SJCRH30 (cell line): ENCODE measurements around the gene DUSP10. TPM values are rescaled to one million over a fixed set of nuclear protein-coding genes. Genes with fewer than 3 reads are reported as not detected.

ENCODE experiments used
- DNase-seq, 2 experiments: peaks; one replicate each; pipeline ENCODE4 v3.0.0-alpha.2; 2015 to 2020
- H3K27ac ChIP-seq: fragments of 250-450 bp; sonication (Bioruptor Pico); 2 replicates; pipeline ENCODE4 v1.5.1; 2020; ENCODE audit warnings: mild to moderate bottlenecking, moderate library complexity
- H3K27me3 ChIP-seq: fragments of 250-450 bp; sonication (Bioruptor Pico); 2 replicates; pipeline ENCODE4 v1.5.1; 2020; ENCODE audit warnings: mild to moderate bottlenecking, moderate library complexity
- H3K36me3 ChIP-seq: fragments of 250-450 bp; sonication (Bioruptor Pico); 2 replicates; pipeline ENCODE4 v1.5.1; 2020; ENCODE audit warnings: mild to moderate bottlenecking, moderate library complexity
- H3K4me1 ChIP-seq: fragments of 250-450 bp; sonication (Bioruptor Pico); 2 replicates; pipeline ENCODE4 v1.5.1; 2020; ENCODE audit warnings: mild to moderate bottlenecking, moderate library complexity
- H3K4me3 ChIP-seq: fragments of 250-450 bp; sonication (Bioruptor Pico); 2 replicates; pipeline ENCODE4 v1.5.1; 2020; ENCODE audit warnings: mild to moderate bottlenecking, moderate library complexity
- H3K9me3 ChIP-seq: fragments of 250-450 bp; sonication (Bioruptor Pico); replicated peaks from 2 replicates; pipeline ENCODE4 v1.5.1; 2020; ENCODE audit warnings: mild to moderate bottlenecking, moderate library complexity
- total RNA-seq: library from RNA; depleted of rRNA; stranded (reverse); fragments of >200 nt; shearing (Covaris generic); gene quantifications from 2 replicates; pipeline ENCODE4 v1.2.3, GENCODE V29; 2014

Gene DUSP10
- total RNA-seq, 1 experiment from 2014 or later, result 12.1 TPM

DNA sequence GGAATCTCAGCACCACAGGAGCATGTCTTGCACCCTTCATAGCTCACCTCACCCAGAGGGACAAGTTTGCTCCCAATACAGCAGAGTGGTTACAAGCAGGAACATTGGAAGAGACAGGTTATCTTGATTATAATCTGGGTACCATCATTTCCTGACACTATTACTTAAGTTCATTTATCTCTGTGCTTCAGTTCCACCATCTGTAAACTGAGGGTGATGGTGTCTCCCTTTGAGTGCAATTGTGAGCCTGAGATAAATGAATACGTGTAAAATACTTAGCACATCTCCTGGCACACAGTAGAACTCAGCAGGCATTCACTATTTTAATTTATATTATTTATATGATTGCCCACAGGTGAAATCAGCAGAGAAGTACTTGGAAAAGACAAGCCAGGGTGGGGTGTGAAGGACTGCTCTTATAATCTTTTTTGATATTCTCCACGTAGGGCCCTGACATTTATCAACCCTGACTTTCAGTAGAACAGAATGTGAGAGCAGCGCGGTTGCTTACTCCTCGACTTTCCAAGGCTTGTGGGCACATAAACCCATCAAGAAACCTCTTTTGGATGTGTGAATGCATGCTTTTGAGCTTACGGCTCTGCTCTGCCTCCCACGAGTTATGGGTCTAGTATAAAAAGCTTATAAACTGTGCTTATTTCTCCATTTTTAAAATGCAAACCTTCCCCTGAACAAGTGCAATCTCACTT is 34.9 kb downstream of the DUSP10 start:
- Histone ChIP-seq H3K27me3 (no peaks in the 10 kb centered on the region), H3K4me1 (peaks cover 45% of the 10 kb centered on the region), H3K36me3 (peaks cover 13% of the 10 kb centered on the region; the same call in 1 of the 2 replicates), H3K4me3 (no peak overlapping the region), H3K27ac (peak overlapping the region; percentile 97), H3K9me3 (no peaks in the 10 kb centered on the region)
- DNase-seq, result no peak

DNA sequence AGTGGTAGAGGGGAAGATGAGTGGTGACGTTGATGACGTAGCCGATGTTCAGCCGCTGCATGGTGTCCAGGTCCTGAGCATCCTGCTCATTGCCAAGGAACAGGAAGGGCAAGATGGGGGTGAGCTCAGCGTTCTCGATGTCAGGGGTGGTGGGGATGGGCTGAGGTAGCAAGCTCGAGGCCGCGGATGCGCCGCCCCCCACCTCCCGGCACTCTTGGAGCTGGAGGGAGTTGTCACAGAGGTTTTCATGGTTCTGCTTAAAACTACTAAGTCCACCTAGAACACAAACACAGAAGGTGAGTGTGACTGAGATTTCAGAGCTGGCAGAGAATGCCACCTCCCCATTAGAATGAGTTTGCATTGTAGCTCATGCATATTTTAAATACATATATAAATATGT is 35.7 kb downstream of the DUSP10 start:
- H3K27ac ChIP-seq, result no peak overlapping the region

DNA sequence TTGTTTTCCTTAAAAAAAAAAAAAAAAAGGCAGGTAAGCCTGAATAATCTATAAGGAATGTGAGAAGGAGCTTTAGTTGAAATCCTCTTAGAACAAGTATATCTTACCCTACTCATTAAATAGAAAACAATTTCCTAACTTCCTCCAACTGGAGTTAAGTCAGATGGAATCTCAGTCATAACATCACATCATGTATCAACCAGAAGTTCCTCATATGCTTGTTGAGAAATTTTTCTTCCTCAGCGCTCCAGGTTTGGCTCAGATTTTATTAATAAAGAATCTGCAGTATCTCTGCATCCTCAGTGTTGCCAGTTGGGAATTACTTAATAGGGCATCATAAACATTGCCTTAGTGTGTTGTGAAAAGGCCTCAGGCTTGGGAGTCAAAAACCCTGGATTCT is 37.6 kb downstream of the DUSP10 start:
- H3K9me3 ChIP-seq, result no peaks in the 10 kb centered on the region
- H3K27ac ChIP-seq, result no peak overlapping the region
- H3K36me3 ChIP-seq, result peaks cover 24% of the 10 kb centered on the region
- H3K4me1 ChIP-seq, result peaks cover 28% of the 10 kb centered on the region
- no peak for DNase-seq
- no peaks in the 10 kb centered on the region for H3K27me3 ChIP-seq
- no peak overlapping the region for H3K4me3 ChIP-seq

More for the DNA sequence above, 35.7 kb downstream of the DUSP10 start:
- DNase-seq, result no peak
- Histone ChIP-seq H3K4me3 (no peak overlapping the region), H3K4me1 (peaks cover 39% of the 10 kb centered on the region), H3K36me3 (peaks cover 18% of the 10 kb centered on the region; the same call in 1 of the 2 replicates), H3K27me3 (no peaks in the 10 kb centered on the region), H3K9me3 (no peaks in the 10 kb centered on the region)

DNA sequence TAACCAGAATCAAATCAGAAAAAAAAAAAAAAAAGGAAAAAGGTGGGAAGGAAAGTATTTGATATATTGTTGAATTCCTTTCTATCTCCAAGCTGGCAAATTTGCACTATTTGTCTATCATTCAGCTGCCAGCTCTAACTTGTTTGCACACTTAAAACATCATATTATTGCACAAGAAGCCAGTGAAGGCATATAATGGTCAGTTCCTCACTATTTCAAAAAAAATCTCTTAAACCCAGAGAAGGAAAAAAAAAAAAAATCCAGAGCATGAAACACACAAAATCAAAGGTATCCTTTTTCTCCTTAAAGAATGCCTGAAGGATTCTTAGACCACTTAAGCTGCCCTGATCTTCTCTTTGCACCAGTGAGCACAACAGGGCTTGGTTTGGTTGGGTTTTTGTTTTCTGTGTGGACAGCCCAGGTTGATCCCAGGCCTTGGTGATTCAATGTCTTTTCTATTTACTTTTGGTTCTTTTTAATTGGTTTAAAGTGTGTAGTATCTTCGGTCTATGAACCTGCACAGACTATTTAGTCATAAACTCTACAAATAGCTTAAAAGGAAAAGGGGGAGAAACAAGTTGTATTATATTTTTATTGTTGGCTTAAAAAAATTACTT is 40.2 kb downstream of the DUSP10 start:
- Histone ChIP-seq H3K9me3 (0 out of 2 replicates have a peak, but pooled peaks cover 3% of the 10 kb centered on the region), H3K36me3 (peaks cover 25% of the 10 kb centered on the region), H3K4me3 (no peak overlapping the region), H3K4me1 (peaks cover 14% of the 10 kb centered on the region), H3K27me3 (no peaks in the 10 kb centered on the region), H3K27ac (no peak overlapping the region)
- no peak for DNase-seq

DNA sequence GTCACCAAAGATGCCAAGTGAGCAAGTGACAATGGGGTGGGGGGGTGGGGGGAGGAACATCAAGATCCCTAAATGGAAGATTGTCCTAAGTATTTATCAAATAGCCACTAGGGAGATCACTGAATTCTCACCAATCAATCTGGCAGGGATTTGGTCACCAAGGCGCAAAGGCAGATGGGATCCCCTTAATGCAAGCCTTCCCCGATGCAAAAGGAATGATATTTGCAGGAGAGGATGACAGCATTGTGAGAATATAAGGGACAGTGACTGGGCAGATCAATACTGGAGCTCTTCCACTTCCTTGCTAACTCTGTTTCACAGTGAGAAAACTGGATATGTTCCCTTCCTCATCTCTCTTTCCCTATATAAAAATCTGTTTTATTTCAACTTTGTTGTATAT is 40.9 kb downstream of the DUSP10 start:
- H3K4me3 ChIP-seq, result no peak overlapping the region
- no peak for DNase-seq
- H3K36me3 ChIP-seq, result peaks cover 24% of the 10 kb centered on the region
- H3K27ac ChIP-seq, result no peak overlapping the region
- H3K4me1 ChIP-seq, result peaks cover 14% of the 10 kb centered on the region
- H3K9me3 ChIP-seq, result 0 out of 2 replicates have a peak, but pooled peaks cover 3% of the 10 kb centered on the region
- no peaks in the 10 kb centered on the region for H3K27me3 ChIP-seq

DNA sequence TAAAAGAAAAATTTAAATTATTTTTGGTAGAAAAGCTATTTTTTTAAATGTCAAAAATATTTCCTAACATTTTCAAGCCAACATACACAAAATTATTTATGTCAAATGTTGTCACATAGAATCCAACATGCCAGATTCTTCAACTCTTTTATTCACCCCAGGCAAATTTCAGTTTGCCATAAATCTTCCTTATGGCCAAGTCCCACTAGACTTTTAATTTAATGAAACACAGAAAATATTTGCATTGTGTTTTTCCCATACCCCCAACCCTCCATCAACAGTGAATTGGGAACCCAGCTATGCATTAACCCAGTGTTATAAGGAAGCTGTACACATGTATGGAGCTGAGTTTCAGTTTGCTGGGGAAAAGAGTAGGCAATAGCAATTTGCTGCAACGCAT is 41.4 kb downstream of the DUSP10 start:
- 0 out of 2 replicates have a peak, but pooled peaks cover 3% of the 10 kb centered on the region for H3K9me3 ChIP-seq
- no peaks in the 10 kb centered on the region for H3K27me3 ChIP-seq
- H3K4me3 ChIP-seq, result no peak overlapping the region
- DNase-seq, result no peak
- peaks cover 20% of the 10 kb centered on the region for H3K36me3 ChIP-seq
- no peak overlapping the region for H3K27ac ChIP-seq
- peaks cover 14% of the 10 kb centered on the region for H3K4me1 ChIP-seq

DNA sequence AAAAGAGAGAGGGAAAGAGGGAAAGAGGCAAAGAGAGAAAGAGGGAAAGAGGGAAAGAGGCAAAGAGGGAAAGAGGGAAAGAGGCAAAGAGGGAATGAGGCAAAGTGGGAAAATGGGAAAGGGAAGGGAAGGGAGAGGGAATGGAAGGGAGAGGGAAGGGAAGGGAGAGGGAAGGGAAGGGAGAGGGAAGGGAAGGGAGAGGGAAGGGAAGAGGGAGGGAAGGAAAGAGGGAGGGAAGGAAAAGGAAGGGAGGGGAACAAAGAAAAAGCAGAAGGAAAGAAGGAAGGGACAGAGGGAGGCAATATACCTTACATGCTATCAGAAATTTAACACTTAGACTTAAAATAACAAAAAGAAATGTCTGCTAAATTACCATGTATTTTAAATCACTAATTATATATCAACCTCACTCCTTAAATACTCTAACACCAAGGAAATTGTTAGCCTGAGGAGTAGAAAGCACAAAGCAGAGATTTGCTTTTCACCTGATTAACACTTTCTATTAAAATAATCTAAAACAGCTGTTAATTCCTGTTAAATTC is 41.8 kb downstream of the DUSP10 start:
- no peaks in the 10 kb centered on the region for H3K27me3 ChIP-seq
- H3K4me3 ChIP-seq, result no peak overlapping the region
- 0 out of 2 replicates have a peak, but pooled peaks cover 3% of the 10 kb centered on the region for H3K9me3 ChIP-seq
- peaks cover 14% of the 10 kb centered on the region for H3K4me1 ChIP-seq
- no peak overlapping the region; the same call in 1 of the 2 replicates for H3K27ac ChIP-seq
- peaks cover 20% of the 10 kb centered on the region for H3K36me3 ChIP-seq
- no peak for DNase-seq

DNA sequence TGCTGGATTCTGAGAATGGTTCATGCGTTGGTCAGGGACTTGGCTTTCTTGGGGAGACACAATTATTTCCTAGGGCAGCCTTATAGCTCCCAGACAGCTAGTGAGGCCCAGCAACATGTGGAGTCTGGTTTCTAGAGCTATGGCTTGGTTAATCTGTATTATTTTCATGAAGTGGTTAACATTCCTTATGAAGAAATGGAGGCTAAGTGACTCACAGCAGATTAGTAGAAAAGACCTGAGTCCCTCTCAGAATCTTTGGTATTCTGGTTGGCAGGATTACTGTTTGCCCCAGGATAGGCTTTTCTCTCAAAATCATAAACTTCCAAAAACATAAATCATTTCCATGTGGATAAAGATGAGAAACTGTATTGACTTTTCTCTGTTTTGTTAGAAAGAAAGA is 42.3 kb downstream of the DUSP10 start:
- Histone ChIP-seq H3K36me3 (peaks cover 20% of the 10 kb centered on the region), H3K9me3 (0 out of 2 replicates have a peak, but pooled peaks cover 3% of the 10 kb centered on the region), H3K4me1 (peaks cover 14% of the 10 kb centered on the region), H3K4me3 (no peak overlapping the region), H3K27me3 (no peaks in the 10 kb centered on the region), H3K27ac (no peak overlapping the region; the same call in 1 of the 2 replicates)
- peak in 1 of 2 experiments; percentile 48 for DNase-seq

DNA sequence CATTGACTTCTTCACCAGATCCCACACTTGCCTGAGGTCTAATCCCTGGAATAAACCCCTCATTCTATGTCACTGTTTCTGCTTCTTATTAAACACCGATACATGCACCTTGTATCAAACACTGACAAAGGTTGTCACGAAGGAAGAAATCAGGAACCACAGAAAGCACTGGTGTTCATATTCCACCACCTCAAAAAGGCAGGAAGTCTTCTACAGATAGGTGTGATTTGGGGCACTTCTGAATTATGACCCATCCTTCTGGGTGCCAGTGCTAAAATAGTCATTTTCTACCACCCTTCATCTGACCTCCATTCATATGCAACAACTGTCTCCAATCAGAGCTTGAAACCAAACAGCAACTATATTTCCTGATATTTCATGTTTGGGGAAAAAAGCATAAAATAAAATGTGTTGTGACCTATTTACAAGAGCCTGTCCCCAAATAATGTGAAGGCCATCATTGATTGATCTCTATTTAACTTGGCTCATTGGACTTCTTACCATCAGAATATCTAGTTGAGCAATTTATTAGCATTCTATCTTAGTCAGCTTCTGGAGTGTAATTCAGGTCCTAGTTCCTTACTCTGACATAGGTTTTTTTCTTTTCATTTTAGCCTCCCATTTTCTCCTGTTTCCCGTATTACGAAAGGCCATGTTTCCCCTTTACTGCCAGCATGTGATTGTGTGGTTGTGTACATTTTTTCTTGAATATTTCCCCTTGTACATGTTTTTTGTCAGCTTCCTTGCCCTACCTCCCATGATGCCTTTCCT is 43.1 kb downstream of the DUSP10 start:
- DNase-seq, result no peak
- Histone ChIP-seq H3K36me3 (peaks cover 20% of the 10 kb centered on the region), H3K27me3 (no peaks in the 10 kb centered on the region), H3K9me3 (0 out of 2 replicates have a peak, but pooled peaks cover 3% of the 10 kb centered on the region), H3K4me3 (no peak overlapping the region), H3K4me1 (peaks cover 14% of the 10 kb centered on the region), H3K27ac (no peak overlapping the region; the same call in 1 of the 2 replicates)

DNA sequence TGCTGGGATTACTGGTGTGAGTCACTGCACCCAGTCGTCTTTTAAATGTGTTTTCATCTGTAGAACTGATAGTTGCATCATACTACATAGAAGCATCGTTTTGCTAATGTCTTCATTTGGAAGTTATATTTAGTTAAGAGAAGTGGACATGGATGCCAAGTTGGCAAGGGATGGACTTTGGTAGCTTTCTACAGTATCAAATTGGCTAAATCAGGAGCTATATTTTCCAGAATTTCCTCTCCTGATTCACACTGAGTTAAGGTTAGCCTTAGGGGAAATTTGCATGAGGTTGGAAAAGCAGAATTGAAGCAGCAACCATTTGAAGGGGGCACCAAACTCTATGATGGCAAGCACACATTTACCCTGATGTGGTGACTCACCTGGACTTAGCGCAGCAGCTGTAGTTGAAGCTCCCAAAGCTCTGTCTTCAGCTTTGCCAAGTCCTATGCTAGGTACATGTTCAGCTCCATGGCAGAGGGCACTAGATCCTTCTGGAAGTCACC is 43.9 kb downstream of the DUSP10 start:
- Histone ChIP-seq H3K9me3 (peaks cover 3% of the 10 kb centered on the region; the same call in 1 of the 2 replicates), H3K27ac (no peak overlapping the region), H3K36me3 (peaks cover 20% of the 10 kb centered on the region), H3K4me3 (no peak overlapping the region), H3K27me3 (no peaks in the 10 kb centered on the region), H3K4me1 (peaks cover 14% of the 10 kb centered on the region)
- no peak for DNase-seq

DNA sequence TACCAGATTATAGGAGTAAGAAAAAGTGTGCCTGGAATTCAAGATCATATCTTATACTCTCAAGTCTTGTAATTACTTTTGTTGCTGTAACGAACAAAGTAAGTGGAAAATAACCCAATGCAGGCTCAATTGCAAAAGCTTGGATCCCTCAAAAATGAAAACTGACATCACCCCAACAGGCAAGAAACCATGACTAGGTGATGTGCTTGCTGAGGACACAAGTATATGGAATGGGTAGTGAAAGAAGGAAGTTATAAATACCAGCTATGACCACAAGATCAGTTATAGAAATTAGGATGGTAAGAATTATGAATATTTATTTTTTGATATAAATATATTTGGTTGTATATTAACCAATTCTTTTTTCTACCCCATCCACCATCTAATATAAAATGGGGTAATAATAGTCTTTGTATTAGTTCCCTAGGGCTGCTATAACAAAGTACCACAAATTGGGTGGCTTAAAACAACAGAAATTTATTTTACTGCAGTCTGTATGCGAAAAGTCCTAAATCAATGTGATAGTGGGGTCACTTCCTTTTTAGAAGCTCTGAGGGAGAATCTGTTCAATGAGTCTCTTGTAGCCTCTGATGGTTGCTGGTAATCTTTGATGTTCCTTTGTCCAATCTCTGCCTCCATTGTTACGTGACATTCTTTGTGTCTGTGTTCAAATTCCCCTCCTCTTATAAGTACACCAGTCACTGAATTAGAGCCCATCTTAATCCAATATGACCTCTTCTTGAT is 45.0 kb downstream of the DUSP10 start:
- Histone ChIP-seq H3K4me1 (peaks cover 14% of the 10 kb centered on the region), H3K27me3 (no peaks in the 10 kb centered on the region; the same call in 1 of the 2 replicates), H3K27ac (no peak overlapping the region), H3K36me3 (peaks cover 12% of the 10 kb centered on the region), H3K9me3 (peaks cover 3% of the 10 kb centered on the region; the same call in 1 of the 2 replicates), H3K4me3 (no peak overlapping the region)
- DNase-seq, result no peak

DNA sequence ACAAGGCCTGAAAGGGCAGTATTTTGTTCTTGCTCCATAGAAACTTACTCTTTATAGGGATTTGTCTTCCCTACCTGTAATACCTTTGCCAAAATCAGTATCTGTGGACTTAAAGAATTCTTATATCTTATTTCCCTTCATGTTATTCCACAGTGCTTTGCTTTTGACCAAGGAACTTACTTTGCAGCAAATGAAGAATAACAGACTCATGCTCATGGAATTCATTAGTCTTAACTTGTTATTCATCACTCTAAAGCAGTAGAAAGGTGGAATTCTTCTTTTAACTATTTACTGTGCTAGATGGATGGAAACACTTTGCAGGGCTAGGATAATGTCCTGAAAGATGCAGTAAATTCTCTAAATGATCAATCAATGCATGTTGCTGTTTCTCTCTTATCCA is 45.9 kb downstream of the DUSP10 start:
- Histone ChIP-seq H3K4me1 (peaks cover 14% of the 10 kb centered on the region), H3K9me3 (peaks cover 3% of the 10 kb centered on the region; the same call in 1 of the 2 replicates), H3K36me3 (peaks cover 7% of the 10 kb centered on the region), H3K27me3 (no peaks in the 10 kb centered on the region; the same call in 1 of the 2 replicates), H3K27ac (no peak overlapping the region), H3K4me3 (no peak overlapping the region)
- DNase-seq, result no peak

DNA sequence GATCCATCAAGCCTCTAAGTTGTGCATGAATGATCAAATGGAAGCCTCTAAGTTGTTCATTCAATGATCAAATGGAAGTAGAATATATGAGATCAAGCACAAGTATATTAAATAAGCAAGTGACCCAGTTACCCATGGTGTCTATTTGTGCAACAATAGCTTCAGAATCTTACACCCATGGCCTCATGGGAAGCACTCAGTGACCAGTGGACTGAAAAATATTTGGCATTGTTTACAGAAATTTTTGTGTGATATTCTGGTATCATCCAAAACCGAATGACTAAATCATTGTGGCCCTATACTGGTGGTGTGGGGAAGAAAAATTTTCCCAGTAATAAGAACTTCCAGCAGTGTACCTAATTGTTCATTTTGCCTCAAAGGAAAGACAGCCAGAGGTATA is 46.6 kb downstream of the DUSP10 start:
- Histone ChIP-seq H3K27ac (no peak overlapping the region), H3K36me3 (peaks cover 3% of the 10 kb centered on the region), H3K27me3 (no peaks in the 10 kb centered on the region; the same call in 1 of the 2 replicates), H3K9me3 (peaks cover 3% of the 10 kb centered on the region; the same call in 1 of the 2 replicates), H3K4me3 (no peak overlapping the region), H3K4me1 (peaks cover 14% of the 10 kb centered on the region)
- no peak for DNase-seq

DNA sequence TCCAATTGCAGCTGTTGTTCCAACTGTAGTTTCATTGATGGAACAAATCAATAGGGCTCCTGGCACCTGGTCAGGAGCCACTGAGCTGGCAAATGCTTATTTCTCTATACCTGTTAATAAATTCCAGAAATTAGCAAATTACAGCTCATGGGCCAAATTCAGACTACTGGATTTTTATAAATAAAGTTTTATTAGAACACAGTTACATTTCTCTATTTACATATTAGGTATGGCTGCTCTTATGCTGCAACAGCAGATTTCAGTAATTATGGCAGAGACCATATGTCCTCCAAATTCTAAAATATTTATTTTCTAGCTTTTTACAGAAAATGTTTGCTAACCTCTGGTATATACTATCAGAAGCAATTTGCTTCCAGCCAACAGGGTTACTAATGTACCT is 47.8 kb downstream of the DUSP10 start:
- no peak overlapping the region for H3K27ac ChIP-seq
- H3K27me3 ChIP-seq, result no peaks in the 10 kb centered on the region; the same call in 1 of the 2 replicates
- peaks cover 10% of the 10 kb centered on the region for H3K4me1 ChIP-seq
- H3K9me3 ChIP-seq, result peaks cover 3% of the 10 kb centered on the region; the same call in 1 of the 2 replicates
- no peak for DNase-seq
- peaks cover under 1% of the 10 kb centered on the region; the same call in 1 of the 2 replicates for H3K36me3 ChIP-seq
- H3K4me3 ChIP-seq, result no peak overlapping the region
